GM12873 (cell line): ENCODE results near the gene FTO.

Experiments
- CTCF ChIP-seq: IDR thresholded peaks from 2 replicates; pipeline ENCODE4 v1.5.1; 2012; ENCODE audit warnings: low read depth, mild to moderate bottlenecking, moderate library complexity, low read length, control low read depth; ENCODE audit not compliant: insufficient read depth; ENCODE audit errors: missing control alignments

FTO gene

GRCh38 chr16:54068212-54068611 lies 364.3 kb downstream of the FTO start:
- TF ChIP-seq CTCF: no peak

DNA sequence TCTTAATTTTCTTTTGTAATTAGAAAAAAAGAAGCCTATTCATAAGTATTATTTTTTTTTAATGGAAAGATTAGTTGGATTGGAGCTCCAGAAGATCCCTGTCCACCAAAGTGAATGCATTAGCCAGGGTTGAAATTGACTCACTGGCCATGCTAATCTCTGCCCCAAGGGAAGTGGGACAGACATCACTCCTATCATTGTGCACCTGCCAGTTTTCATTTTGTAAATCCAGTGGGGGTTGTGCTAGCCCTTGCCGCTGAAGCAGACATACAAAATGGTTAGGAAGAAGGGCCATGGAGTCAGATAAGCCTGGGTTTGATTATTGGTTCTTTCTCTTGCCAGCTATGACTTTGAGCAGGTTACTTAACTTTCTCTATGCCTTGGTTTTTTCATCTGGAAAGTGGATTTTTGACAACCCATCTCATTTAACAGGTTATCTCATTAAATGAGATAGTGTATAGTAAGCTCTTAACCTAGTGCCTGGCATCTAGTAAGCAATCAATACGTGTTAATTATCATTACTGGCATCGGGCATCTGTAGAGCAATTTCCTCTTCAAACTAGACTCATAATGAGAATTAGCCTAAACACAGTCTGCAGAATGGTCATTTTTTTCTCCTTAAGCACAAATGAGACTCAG lies 365.8 kb downstream of the FTO start:
- TF ChIP-seq CTCF: no peak

DNA sequence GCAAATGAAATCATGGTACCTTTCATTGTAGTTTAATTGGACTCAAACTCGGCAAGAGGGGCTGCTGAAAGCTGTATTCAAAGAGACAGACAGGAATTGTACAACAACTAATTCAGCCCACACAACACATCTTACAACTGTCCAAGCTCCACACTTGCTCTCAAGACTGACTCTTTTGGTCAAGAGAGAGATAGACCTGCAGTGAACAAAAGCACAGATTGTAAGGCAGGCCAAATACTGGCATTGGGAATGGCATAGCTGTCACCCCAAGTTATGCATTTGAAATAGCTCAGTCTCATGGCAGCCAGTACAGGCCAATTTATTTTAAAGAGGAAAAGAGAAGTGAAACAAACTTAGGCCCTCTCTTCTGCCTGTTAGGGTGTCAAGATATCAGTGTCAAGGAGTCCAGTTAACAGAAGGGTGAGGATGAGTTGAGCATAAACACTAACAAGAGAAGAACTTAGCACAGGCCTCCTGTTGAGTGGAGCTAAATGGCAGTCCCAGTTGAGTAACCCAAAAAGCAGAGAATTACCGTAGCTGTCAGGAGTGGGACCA lies 366.9 kb downstream of the FTO start:
- TF ChIP-seq CTCF: no peak

DNA sequence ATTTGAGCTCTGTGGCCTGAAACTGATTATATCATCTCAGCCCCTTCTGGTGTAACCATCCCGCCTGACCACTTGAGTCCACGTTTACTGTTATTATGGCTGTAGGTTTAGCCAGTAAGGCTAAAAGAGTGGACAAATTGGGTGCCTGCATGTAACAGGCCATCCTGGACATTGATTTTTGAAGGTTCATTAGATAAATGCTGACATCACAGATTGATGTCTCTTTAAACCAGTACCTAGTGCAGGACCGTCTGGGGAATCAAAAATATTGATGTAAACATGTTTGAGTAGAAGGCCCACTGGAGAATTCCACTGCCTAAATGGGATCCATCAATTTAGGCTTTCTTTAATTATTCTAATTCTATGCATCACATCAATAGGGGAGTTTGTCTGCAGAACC lies 367.6 kb downstream of the FTO start:
- no peak for TF ChIP-seq CTCF

DNA sequence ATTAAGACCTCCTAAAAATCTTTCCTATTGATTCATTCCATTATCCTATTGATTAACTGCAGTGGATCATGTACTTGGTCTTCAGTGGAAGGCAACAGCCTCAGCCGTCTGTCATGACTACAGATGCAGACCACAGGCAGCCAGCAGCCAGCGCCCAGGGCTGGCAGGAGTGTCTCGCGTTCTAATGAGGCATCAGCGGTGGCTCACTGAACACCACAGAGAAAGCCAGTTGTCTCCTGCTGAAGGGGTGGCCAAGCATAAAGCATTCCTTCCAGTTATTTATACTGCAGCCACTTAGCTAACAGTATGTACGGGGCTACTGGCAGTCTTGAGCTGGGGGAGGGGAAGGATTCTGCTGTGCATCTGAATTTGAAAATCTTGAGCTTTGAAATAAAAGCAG lies 368.3 kb downstream of the FTO start:
- no peak for TF ChIP-seq CTCF

DNA sequence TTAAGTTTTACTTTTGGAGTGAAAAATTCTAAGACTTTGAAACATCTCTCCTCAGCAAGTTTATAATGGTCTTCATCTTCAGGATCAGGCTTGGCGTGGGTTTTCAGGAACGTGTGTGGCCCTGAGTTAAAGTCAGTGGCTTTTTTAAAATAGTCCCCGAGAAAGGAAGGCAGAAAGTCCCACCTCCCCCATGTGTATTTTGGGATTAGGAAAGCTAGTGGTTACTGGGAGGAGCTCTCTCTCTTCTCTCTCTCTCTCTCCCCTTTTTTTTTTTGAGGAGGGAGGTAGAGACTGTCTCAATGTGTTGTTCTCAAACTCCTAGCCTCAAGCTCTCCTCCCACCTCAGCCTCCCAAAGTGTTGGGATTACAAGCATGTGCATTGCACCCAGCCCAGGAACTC lies 369.4 kb downstream of the FTO start:
- TF ChIP-seq CTCF: no peak

- TF ChIP-seq CTCF: no peak
Observed at GRCh38 chr16:54075446-54075845, 371.5 kb downstream of the FTO start.
